DOHH2 (cell line): ENCODE data around the gene MAP2K5.

ENCODE experiments used
- EZH2phosphoT487 ChIP-seq: fragments of 200-600 bp; sonication (generic); IDR thresholded peaks from 2 replicates; pipeline ENCODE4 v1.6.1; 2017; ENCODE audit warnings: borderline replicate concordance, mild to moderate bottlenecking, antibody characterized with exemption, low read length, moderate library complexity, mixed read lengths
- TF ChIP-seq, protein P1 (sequence below): fragments of 200-600 bp; sonication (generic); IDR thresholded peaks from one replicate; pipeline ENCODE4 v1.5.1; 2014; ENCODE audit warnings: antibody characterized with exemption, mild to moderate bottlenecking, low read depth, low read length; ENCODE audit not compliant: poor library complexity, severe bottlenecking

DNA sequence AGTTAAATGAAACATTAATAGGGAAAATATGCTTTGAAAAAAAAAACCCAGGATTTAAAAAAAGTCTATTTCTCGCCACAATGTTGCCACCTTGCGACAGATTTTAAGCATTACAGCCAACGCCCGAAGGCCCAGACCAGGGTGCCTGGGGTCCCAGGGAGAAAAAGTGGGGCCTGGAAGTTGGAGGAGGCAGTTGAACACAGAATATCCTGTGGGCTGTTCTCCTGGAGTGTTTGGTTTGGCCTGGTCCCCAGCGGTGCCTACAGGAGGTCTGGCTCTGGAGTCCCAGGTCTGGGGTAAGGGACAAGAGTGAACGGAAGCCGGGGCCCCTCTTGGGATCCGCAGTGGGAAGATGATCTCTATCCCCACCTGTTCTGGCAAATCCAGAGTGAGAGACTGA, 294.0 kb downstream of the MAP2K5 start:
- TF ChIP-seq, protein P1, sequence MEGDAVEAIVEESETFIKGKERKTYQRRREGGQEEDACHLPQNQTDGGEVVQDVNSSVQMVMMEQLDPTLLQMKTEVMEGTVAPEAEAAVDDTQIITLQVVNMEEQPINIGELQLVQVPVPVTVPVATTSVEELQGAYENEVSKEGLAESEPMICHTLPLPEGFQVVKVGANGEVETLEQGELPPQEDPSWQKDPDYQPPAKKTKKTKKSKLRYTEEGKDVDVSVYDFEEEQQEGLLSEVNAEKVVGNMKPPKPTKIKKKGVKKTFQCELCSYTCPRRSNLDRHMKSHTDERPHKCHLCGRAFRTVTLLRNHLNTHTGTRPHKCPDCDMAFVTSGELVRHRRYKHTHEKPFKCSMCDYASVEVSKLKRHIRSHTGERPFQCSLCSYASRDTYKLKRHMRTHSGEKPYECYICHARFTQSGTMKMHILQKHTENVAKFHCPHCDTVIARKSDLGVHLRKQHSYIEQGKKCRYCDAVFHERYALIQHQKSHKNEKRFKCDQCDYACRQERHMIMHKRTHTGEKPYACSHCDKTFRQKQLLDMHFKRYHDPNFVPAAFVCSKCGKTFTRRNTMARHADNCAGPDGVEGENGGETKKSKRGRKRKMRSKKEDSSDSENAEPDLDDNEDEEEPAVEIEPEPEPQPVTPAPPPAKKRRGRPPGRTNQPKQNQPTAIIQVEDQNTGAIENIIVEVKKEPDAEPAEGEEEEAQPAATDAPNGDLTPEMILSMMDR, result peak; percentile 78
- no peak for TF ChIP-seq EZH2phosphoT487
